Neural cell (in vitro differentiated cells): ENCODE results near the gene VENTX. TPM values are rescaled to one million over a fixed set of nuclear protein-coding genes. Genes with fewer than 3 reads are reported as not detected.

Source experiments
- H2AFZ ChIP-seq: fragments of 200-600, 300-800 bp; sonication (generic), shearing (Covaris generic); 2 replicates; pipeline ENCODE4 v1.6.0; 2014; ENCODE audit warnings: low read depth, mild to moderate bottlenecking, antibody characterized with exemption, low read length, moderate library complexity
- H3F3A ChIP-seq: fragments of 200-600 bp; shearing (Covaris generic); 2 replicates; pipeline ENCODE4 v1.6.1; 2016; ENCODE audit warnings: mild to moderate bottlenecking, moderate library complexity, mixed read lengths, antibody characterized with exemption, low read length; ENCODE audit not compliant: insufficient read depth, poor library complexity, severe bottlenecking
- H3K27ac ChIP-seq: fragments of 200-600, 300-800 bp; sonication (generic), shearing (Covaris generic); 2 replicates; pipeline ENCODE4 v1.5.1; 2014; ENCODE audit warnings: mild to moderate bottlenecking, low read length, moderate library complexity
- H3K27me3 ChIP-seq: fragments of 300-800, 200-600 bp; sonication (generic), shearing (Covaris generic); 2 replicates; pipeline ENCODE4 v1.6.0; 2014; ENCODE audit warnings: mild to moderate bottlenecking, low read depth, low read length, moderate library complexity; ENCODE audit not compliant: insufficient read depth
- H3K36me3 ChIP-seq: fragments of 300-800, 200-600 bp; sonication (generic), shearing (Covaris generic); 2 replicates; pipeline ENCODE4 v1.5.1; 2014; ENCODE audit warnings: mild to moderate bottlenecking, antibody characterized with exemption, low read length, moderate library complexity; ENCODE audit not compliant: insufficient read depth
- H3K4me2 ChIP-seq: fragments of 300-800, 200-600 bp; sonication (generic), shearing (Covaris generic); 2 replicates; pipeline ENCODE4 v1.6.0; 2014; ENCODE audit warnings: mild to moderate bottlenecking, low read length
- H3K4me3 ChIP-seq: fragments of 300-800, 200-600 bp; sonication (generic), shearing (Covaris generic); 2 replicates; pipeline ENCODE4 v1.5.1; 2014; ENCODE audit warnings: mild to moderate bottlenecking, low read length, moderate library complexity
- H3K79me2 ChIP-seq: fragments of 200-600 bp; shearing (Covaris generic); replicated peaks from 2 replicates; pipeline ENCODE4 v1.6.0; 2014; ENCODE audit warnings: mild to moderate bottlenecking, low read length, moderate library complexity; ENCODE audit not compliant: insufficient read depth
- H3K9ac ChIP-seq: fragments of 300-800, 200-600 bp; sonication (generic), shearing (Covaris generic); 2 replicates; pipeline ENCODE4 v1.6.1; 2016; ENCODE audit warnings: mild to moderate bottlenecking, low read length, mixed read lengths
- H3K9me2 ChIP-seq: fragments of 200-600 bp; shearing (Covaris generic); 2 replicates; pipeline ENCODE4 v1.6.1; 2016; ENCODE audit warnings: mild to moderate bottlenecking, low read length, mixed read lengths; ENCODE audit not compliant: insufficient read depth
- H3K9me3 ChIP-seq: fragments of 200-600, 300-800 bp; sonication (generic), shearing (Covaris generic); 2 replicates; pipeline ENCODE4 v1.6.1; 2016; ENCODE audit warnings: mild to moderate bottlenecking, mixed run types, low read length, moderate library complexity, mixed read lengths
- H4K20me1 ChIP-seq: fragments of 200-600 bp; shearing (Covaris generic); 2 replicates; pipeline ENCODE4 v1.6.1; 2016; ENCODE audit warnings: mild to moderate bottlenecking, mixed run types; ENCODE audit not compliant: insufficient read depth
- CTCF ChIP-seq: fragments of 450-650 bp; IDR thresholded peaks from 2 replicates; pipeline ENCODE4 v1.5.1; 2014; ENCODE audit warnings: antibody characterized with exemption, mild to moderate bottlenecking, moderate library complexity; ENCODE audit not compliant: poor library complexity, severe bottlenecking
- EP300 ChIP-seq: fragments of 450-650 bp; conservative IDR thresholded peaks from 2 replicates; pipeline ENCODE4 v1.6.1; 2014; ENCODE audit warnings: antibody characterized with exemption, mild to moderate bottlenecking, moderate library complexity; ENCODE audit not compliant: poor library complexity, severe bottlenecking
- EZH2 ChIP-seq: fragments of 200-600, 300-800 bp; shearing (Covaris generic), sonication (generic); IDR thresholded peaks from 2 replicates; pipeline ENCODE4 v1.6.1; 2014; ENCODE audit warnings: antibody characterized with exemption, low read length, borderline replicate concordance, mild to moderate bottlenecking; ENCODE audit not compliant: insufficient read depth, poor library complexity, severe bottlenecking
- MXI1 ChIP-seq: fragments of 450-650 bp; conservative IDR thresholded peaks from 2 replicates; pipeline ENCODE4 v1.6.1; 2014; ENCODE audit warnings: antibody characterized with exemption, mild to moderate bottlenecking; ENCODE audit not compliant: poor library complexity, severe bottlenecking
- POLR2AphosphoS5 ChIP-seq: IDR thresholded peaks from 2 replicates; pipeline ENCODE4 v1.6.1; 2012
- RAD21 ChIP-seq: fragments of 450-650 bp; conservative IDR thresholded peaks from 2 replicates; pipeline ENCODE4 v1.6.1; 2014; ENCODE audit warnings: antibody characterized with exemption, mild to moderate bottlenecking, moderate library complexity
- SMC3 ChIP-seq: fragments of 450-650 bp; conservative IDR thresholded peaks from 2 replicates; pipeline ENCODE4 v1.6.1; 2014; ENCODE audit warnings: antibody characterized with exemption, mild to moderate bottlenecking, moderate library complexity; ENCODE audit not compliant: poor library complexity
- TAF1 ChIP-seq: IDR thresholded peaks from 2 replicates; pipeline ENCODE4 v1.6.1; 2012; ENCODE audit warnings: low read depth
- polyA plus RNA-seq: library from polyadenylated mRNA; depleted of rRNA; stranded (reverse); fragments of >200 nt; gene quantifications from 2 replicates; pipeline ENCODE4 v1.2.3, GENCODE V29; 2014
- TF ChIP-seq, protein P1 (sequence below): IDR thresholded peaks from 2 replicates; pipeline ENCODE4 v1.6.1; 2012; ENCODE audit warnings: borderline replicate concordance

VENTX gene
- polyA plus RNA-seq, 1 donor from 2014 or later: not detected

- Histone ChIP-seq H3K9ac (no peak overlapping the region), H3K9me3 (no peaks in the 10 kb centered on the region), H3K36me3 (no peaks in the 10 kb centered on the region), H3K4me2 (no peak overlapping the region), H3K9me2 (no peaks in the 10 kb centered on the region), H4K20me1 (no peaks in the 10 kb centered on the region), H3K27ac (no peak overlapping the region), H3F3A (no peaks in the 10 kb centered on the region), H3K79me2 (no peaks in the 10 kb centered on the region), H3K27me3 (peaks cover 18% of the 10 kb centered on the region), H2AFZ (no peak overlapping the region), H3K4me3 (no peak overlapping the region)
- TF ChIP-seq TAF1 (no peak), MXI1 (no peak), CTCF (no peak), EZH2 (no peak), SMC3 (no peak), EP300 (no peak), RAD21 (no peak), POLR2AphosphoS5 (no peak)
- TF ChIP-seq, protein P1, sequence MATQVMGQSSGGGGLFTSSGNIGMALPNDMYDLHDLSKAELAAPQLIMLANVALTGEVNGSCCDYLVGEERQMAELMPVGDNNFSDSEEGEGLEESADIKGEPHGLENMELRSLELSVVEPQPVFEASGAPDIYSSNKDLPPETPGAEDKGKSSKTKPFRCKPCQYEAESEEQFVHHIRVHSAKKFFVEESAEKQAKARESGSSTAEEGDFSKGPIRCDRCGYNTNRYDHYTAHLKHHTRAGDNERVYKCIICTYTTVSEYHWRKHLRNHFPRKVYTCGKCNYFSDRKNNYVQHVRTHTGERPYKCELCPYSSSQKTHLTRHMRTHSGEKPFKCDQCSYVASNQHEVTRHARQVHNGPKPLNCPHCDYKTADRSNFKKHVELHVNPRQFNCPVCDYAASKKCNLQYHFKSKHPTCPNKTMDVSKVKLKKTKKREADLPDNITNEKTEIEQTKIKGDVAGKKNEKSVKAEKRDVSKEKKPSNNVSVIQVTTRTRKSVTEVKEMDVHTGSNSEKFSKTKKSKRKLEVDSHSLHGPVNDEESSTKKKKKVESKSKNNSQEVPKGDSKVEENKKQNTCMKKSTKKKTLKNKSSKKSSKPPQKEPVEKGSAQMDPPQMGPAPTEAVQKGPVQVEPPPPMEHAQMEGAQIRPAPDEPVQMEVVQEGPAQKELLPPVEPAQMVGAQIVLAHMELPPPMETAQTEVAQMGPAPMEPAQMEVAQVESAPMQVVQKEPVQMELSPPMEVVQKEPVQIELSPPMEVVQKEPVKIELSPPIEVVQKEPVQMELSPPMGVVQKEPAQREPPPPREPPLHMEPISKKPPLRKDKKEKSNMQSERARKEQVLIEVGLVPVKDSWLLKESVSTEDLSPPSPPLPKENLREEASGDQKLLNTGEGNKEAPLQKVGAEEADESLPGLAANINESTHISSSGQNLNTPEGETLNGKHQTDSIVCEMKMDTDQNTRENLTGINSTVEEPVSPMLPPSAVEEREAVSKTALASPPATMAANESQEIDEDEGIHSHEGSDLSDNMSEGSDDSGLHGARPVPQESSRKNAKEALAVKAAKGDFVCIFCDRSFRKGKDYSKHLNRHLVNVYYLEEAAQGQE: no peak
Measured at GRCh38 chr10:133224756-133225372, 12.8 kb upstream of the VENTX start.

- no peaks in the 10 kb centered on the region for H3K9me2 ChIP-seq
- no peaks in the 10 kb centered on the region for H3F3A ChIP-seq
- H2AFZ ChIP-seq: no peak overlapping the region
- peaks cover 24% of the 10 kb centered on the region for H3K27me3 ChIP-seq
- no peak overlapping the region for H3K4me2 ChIP-seq
- no peaks in the 10 kb centered on the region for H3K36me3 ChIP-seq
- H3K9me3 ChIP-seq: no peaks in the 10 kb centered on the region
- H4K20me1 ChIP-seq: no peaks in the 10 kb centered on the region
- no peak overlapping the region for H3K4me3 ChIP-seq
- H3K9ac ChIP-seq: no peak overlapping the region
- no peak overlapping the region for H3K27ac ChIP-seq
- TF ChIP-seq, protein P1: no peak
- TF ChIP-seq EP300 (no peak), CTCF (no peak), TAF1 (no peak), MXI1 (no peak), SMC3 (no peak), EZH2 (no peak), POLR2AphosphoS5 (no peak), RAD21 (no peak)
- no peaks in the 10 kb centered on the region for H3K79me2 ChIP-seq
Measured at GRCh38 chr10:133225707-133226191, 11.9 kb upstream of the VENTX start.
